Measurements from ENCODE around the gene LHFPL3. TPM values are rescaled to one million over a fixed set of nuclear protein-coding genes. Genes with fewer than 3 reads are reported as not detected.
A peak's percentile ranks its signal among the peaks of the same experiment; 100 is the strongest.

LHFPL3 gene
- total RNA-seq, 1 experiment from 2014 or later = not detected

GRCh38 chr7:104800307-104800706 lies 471.9 kb downstream of the LHFPL3 start:
- no peak for DNase-seq (ENCODE audit: low read depth)

DNA sequence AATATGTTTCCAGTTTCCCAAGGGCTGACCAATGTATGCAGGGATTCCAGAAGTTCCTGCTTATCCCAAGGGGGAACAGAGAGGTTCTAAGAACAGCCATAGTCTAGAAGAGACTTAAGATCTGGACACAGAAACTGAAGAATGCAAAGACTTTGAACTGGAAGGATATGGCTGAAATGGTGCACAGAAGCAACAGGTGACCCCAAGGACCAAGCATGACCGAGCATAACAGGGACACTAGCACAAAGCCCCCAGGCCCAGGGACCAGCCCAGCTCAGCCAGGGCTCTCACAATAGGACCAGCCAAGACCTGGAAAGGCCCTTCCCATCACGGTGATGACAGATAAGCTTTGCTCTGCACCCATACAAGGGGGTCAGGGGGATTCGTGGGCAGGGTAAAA lies 472.6 kb downstream of the LHFPL3 start:
- no peak for DNase-seq (ENCODE audit: low read depth)

DNA sequence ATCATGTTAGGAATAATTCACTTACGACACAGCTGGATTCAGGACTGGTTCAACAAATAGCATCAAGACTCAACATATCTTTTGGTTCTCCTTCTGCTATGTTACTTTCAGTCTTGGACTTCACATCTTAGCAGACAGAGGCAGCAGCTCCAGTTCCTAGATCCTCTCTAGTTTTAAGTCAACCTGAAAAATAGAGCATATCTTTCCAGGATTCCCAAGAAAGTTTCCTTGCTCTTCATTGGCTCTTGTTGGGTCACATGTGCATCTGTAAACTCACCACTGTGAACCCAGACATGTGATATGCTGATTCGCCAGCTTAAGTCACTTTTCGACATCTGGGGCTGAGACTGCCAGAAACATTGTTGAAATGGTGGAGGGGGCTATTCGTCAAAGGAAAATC lies 475.5 kb downstream of the LHFPL3 start:
- DNase-seq (ENCODE audit: low read depth) = no peak

DNA sequence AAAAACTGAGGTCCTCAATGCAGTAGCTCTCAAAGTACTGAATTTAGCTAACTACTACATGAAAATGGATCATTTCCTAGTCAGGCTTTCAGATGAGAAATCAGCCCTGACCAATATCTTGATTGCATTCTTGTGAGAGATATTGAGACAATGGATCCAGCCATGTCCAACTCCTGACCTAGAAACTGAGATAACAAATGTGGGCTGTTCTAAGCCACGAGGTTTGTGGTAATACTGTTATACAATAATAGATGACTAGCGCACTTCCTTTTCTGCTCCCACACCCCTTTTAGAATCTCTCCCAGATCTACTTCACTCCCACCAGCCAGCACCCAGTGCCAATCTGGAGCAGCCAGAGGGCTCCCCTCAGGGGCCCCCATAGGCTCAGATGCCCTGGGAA lies 476.3 kb downstream of the LHFPL3 start:
- no peak for DNase-seq (ENCODE audit: low read depth)

- DNase-seq (ENCODE audit: low read depth) = peak; percentile 22
These were observed 477.3 kb downstream of the LHFPL3 start for GRCh38 chr7:104805449-104806317.

DNA sequence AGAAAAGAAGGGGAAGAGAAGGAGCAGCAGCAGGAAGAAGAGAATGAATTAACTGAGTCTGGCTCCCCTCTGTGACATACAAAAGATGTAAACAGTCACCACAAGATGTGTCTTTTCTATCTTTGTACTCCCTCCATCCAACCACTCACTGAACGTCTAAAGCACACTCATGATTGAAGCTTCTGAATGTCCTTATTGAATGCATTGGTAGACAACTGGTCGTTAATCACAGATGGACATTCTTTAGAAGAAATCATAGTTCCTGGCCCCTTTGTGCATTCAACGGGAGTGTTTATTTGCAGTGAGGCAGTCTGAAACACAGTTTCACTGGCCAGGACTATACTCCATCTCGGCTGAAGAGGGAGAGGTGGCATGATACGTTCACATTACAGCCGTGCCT lies 479.3 kb downstream of the LHFPL3 start:
- no peak for DNase-seq (ENCODE audit: low read depth)

DNA sequence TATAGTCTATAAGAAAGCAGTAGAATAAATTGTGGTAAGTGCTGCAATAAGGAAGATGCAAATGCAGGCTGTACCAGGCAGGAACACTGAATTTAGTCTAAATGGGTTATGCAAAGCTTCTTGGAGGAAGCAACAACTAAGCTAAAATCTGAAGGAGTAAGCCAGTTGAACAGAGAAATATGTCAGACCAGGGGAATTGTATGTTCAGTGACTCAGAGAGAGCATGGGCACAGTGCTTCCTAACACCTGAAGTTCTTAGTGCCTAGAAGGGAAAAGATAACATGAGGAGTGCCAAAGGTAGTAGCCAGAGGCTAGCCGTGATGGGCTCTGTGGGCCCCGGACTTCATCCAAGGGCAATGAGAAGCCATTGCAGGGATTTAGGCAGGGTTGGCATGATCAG lies 481.5 kb downstream of the LHFPL3 start:
- no peak for DNase-seq (ENCODE audit: low read depth)

- DNase-seq (ENCODE audit: low read depth) = no peak
These were observed 485.7 kb downstream of the LHFPL3 start for GRCh38 chr7:104814126-104814525.

- DNase-seq (ENCODE audit: low read depth) = no peak
These were observed 486.4 kb downstream of the LHFPL3 start for GRCh38 chr7:104814671-104815400.

- DNase-seq (ENCODE audit: low read depth) = no peak
These were observed 488.1 kb downstream of the LHFPL3 start for GRCh38 chr7:104816537-104816936.

DNA sequence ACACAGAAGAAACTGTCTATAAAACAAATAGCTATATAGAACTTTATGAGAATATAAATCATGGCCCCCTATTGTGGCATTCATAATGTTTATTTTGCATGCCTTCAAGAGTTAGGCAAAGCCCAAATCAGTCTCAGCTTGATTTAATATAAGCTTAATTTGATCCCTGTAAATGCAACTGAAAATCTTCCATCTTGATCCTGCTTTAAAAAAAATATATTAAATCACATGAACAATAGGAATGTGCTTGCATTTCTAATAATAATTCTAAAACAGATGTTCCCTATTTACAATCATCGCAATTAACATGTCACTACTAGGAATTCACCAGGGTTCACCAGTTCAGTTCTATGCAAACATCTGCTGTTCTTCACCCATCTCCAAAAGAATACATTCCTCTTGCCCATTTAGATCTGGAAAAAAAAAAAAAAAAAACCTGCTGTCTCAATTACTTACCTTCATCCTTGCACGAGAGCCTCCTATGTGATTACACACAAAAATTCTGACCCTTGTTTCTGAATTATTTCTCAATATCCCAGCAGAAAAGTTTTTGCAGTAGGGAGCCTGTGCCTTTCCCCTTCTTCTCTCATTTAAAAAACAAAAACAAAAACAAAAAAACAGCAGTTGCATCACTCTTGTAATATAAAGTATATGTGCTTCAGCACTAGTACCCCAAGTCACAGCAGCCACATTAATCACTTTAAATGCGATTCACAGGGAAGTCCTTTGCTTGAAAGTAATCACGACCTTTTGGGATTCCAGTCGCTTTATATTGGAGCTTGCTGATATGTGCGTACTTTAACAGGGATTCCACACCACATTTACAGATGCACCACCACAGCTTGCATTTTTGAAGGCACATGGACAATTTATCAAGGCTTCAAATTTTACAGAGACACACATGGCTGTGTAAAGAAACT lies 490.8 kb downstream of the LHFPL3 start:
- no peak for DNase-seq (ENCODE audit: low read depth)

DNA sequence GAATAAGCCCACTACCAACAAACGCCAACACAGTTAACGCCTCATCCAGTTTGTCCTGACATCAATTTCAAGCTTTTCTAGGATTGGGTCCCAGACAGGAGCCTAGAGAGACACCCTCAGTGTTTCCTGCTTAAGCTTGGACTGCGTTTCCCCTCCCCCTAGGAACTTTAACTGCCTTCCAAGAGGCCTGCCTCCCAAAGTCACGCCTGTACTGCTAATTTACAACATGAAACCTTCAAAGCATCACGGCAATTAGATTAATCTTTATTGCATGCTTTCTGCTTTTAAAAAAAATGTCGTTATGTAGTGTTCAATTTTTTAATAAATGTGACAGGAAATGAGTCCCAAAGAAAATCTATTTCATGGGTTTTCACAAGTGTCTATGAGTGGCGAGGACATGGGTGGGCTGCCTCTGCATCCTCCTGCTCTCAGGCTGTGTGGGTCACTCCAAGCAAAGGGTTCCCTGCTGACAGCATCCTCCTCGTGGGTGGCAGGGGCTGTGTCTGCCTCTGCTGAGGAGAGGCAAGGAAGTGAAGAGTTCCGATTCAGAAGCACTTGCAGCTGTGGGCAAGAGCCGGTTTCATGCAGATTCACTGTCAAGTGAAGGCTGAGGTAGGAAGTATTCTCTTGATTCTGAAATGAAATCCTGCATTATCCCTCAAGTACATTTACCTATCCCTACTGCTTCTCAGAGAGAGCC lies 492.6 kb downstream of the LHFPL3 start:
- no peak for DNase-seq (ENCODE audit: low read depth)

DNA sequence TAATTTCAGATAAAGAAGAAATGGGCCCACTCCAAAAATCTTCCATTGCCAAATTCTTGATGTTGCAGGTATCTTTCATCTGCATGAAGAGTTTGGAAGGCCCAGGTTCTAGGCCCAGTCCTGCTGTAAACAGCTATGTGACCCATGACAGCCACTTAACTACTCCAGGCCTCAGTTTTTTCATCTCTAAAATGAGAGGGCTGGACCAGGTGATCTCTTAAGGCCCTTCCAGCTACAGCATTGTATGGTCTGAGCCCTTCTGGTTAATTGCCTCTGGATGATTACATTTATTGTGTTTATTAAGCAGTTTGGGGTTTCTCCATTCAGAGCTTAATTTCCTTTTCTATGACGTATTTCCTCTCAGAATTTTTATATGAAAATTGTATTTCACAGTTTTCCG lies 494.8 kb downstream of the LHFPL3 start:
- no peak for DNase-seq (ENCODE audit: low read depth)

- no peak for DNase-seq (ENCODE audit: low read depth)
These were observed 496.7 kb downstream of the LHFPL3 start for GRCh38 chr7:104825099-104825498.

DNA sequence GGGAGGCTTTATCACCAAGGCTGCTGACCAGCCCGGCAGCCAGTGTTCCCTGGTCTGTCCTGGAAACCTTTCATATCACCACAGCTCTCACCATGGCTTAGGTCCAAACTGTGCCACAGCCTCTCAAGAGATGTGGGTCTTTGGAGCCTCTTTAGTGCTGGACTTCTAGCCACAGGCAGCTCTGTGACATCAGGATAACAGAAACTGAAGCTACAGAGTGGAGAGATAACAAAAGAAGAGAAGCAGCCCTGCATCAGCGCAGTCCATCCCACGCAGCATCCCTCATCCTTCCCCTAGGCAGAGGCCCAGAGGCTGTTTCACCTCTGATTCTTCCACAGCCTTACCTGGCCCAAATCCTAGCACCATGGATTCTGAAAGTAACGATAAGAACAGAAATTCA lies 497.7 kb downstream of the LHFPL3 start:
- no peak for DNase-seq (ENCODE audit: low read depth)

DNA sequence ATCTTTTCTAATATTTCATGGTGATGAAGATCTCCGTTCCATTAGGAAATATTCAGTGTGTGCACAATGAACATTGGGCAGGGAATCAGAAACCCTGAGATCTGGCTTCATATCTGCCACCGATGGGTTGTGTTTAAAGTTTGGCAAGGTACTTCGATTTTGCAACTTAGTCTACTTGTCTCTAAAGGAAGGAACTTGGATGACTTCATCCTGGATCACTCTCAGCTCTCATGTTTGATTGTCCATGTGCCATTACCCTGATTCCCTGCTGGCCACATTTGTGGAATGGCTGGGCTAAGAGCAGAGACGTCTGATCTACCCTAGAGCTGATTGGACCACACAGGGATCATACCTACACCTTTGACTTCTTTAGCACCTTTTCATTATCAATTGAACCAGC lies 508.6 kb downstream of the LHFPL3 start:
- DNase-seq (ENCODE audit: low read depth) = no peak

DNA sequence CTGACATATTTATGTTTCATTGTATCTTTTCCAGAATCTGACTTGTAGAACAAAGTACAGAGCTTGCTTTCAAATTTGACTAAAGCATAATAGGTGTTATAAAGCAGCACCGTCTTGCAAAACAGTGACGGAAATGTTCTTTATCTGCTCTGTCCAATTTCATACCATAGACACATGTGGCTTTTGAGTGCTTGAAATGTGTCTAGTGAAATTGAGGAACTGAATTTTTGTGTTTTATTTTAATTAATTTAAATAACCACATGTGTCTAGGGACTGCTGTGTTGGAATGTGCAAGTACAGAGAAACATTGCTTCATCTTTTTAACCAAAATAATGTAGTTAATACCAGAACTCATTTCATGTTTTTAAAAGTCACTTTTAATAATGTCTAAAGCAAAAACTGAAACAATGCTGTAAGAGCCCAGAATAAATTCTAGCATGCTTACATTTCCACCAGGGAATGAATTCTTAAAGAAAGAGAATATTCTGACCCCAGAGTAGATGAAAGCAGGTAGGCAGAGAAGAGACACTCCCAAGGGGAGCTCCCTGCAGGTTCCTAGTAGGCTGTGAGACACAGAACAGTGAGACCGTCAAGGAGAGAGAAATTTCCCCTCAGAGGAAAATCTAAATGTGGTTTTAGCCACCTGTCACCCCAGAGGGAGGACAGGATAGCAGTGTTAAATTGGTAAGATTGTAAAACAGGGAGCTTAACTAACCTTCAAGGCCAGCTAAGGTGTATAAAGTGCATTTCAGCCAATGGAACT lies 510.3 kb downstream of the LHFPL3 start:
- no peak for DNase-seq (ENCODE audit: low read depth)

DNA sequence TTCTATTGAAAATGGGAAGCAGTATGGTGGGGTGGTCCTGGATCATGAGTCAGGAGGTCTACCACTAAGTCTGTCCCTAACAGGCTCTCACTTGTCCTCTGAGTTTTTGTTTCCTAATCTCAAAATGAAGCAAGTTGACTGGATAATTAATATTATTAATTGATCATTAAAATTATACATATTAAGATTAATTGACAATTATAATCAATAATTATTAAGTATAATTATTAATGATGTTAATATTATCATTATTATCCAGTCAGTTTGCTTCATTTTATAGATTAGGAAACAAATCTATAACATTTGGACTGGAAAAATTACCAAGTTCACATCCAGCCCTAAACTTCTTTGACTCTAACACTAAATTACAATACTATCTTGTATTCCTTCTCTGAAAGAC lies 511.4 kb downstream of the LHFPL3 start:
- no peak for DNase-seq (ENCODE audit: low read depth)

GRCh38 chr7:104841798-104842197 lies 513.4 kb downstream of the LHFPL3 start:
- DNase-seq (ENCODE audit: low read depth) = no peak

DNA sequence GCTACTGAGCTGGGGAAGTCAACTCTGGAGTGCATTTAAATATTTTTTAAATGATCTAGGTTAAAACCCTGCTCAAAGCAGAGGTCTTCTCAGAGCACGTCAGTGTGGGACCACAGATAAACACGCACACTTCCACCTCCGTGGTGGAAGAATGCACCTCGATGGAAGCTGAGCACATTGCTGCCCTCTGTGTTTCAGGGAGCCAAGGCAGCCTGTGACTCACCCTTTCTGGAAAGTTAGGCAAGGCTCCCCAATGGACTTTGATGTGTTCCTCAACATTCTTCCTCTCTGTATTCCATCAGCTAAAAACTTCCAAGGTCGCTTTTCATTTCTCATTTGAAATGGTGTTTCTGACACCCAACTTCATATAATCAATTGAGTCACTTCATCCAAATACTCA lies 514.8 kb downstream of the LHFPL3 start:
- DNase-seq (ENCODE audit: low read depth) = no peak

GRCh38 chr7:104845557-104845956 lies 517.2 kb downstream of the LHFPL3 start:
- no peak for DNase-seq (ENCODE audit: low read depth)

Data from RPMI7951 (cell line).